ENCODE results near the gene ZNF737. TPM values are rescaled to one million over a fixed set of nuclear protein-coding genes. Genes with fewer than 3 reads are reported as not detected.
A peak's percentile ranks its signal among the peaks of the same experiment; 100 is the strongest.

ZNF737 gene
- 51.9 and 53.8 TPM in 2 replicates for total RNA-seq (2013; cell fraction: nucleolus; rRNA removed)
- total RNA-seq (2014; rRNA removed) (6.6 and 6.9 TPM in 2 replicates), total RNA-seq (2014; rRNA removed; fragmentation: Illumina TruSeq; extraction: Trizol) (7.9 and 8.9 TPM in 2 replicates), total RNA-seq (2021) (3.7 and 4.7 TPM in 2 replicates), polyA plus RNA-seq (2011; rRNA removed) (6.3 and 8.6 TPM in 2 replicates), polyA plus RNA-seq (2014; fragmentation: Illumina TruSeq; extraction: Trizol) (5.2 and 7.9 TPM in 2 replicates), polyA plus RNA-seq (2014; fragmentation: Nextera tagmentation; extraction: Ambion mirVana) (under 1 TPM; 0.53 to 0.85 TPM), polyA plus RNA-seq (2014; rRNA removed) (2.5 and 5.5 TPM in 2 replicates), polyA plus RNA-seq (2016; fragmentation: Nextera tagmentation; extraction: Ambion mirVana) (1 to 10 TPM; 3.2 to 4.0 TPM), polyA minus RNA-seq (2011; rRNA and poly(A)+ RNA removed) (8.4 and 12.2 TPM in 2 replicates), Bru-seq, nascent RNA (percentile 64 among the genes with signal in this experiment), BruChase-seq, experiment 1, labeled RNA remaining after a 6-hour chase (percentile 58 among the genes with signal in this experiment), BruChase-seq, experiment 2, labeled RNA remaining after a 2-hour chase (percentile 63 among the genes with signal in this experiment)
- 4.6 TPM for polyA plus RNA-seq (2011; ENCODE audit: low read depth)
- 3.7 and 4.1 TPM in 2 replicates for polyA plus RNA-seq (2011; cell fraction: cytosol; rRNA removed)
- 4.1 and 5.0 TPM in 2 replicates for polyA plus RNA-seq (2011; cell fraction: nucleus; rRNA removed)
- 4.0 and 4.5 TPM in 2 replicates for polyA plus RNA-seq (2012)
- polyA minus RNA-seq (2011; cell fraction: cytosol; rRNA and poly(A)+ RNA removed) = 3.4 and 4.5 TPM in 2 replicates
- 11.1 and 12.5 TPM in 2 replicates for polyA minus RNA-seq (2011; cell fraction: nucleus; rRNA and poly(A)+ RNA removed)
- long read RNA-seq, experiment 1 = 0 reads
- long read RNA-seq, experiment 2, partial matches to known transcripts = 1 of 6 reads
- long read RNA-seq, experiment 2, other reads (novel, unspliced or antisense) = 3 of 6 reads

DNA sequence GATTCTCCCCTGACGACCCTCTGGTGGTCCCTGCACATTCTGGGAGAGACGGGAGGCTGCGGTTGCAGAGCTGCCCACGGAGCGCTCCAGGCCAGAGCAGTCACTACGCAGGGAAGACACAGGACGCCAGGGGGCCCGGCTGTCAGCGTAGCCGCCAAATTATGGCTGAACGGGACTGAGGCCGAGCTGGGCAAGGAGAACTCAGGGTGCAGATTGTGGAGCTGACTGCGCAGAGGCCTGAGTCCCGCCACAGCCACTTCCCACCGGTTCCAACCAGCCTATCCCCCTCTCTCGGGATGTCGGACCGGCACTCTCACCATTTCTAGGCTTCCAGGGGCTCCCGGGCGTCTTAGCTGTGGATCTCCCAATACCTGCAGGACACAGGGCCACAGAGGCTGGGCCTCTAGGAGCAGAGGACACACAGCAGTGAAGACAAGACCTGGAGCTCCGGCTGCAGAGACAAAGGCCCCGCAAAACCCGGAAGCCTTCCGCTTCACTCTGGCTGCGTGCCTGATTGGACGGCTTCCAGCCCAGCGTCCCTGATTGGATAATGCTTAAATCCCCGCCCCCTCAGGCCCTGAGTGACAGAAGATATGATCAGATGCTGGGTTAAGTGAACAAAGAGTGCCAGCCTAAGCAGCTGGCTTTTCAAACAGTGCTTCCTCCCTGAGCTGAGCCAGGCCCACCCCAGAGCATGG lies at the start of gene ZNF737:
TSS of gene ZNF737 (minus strand) at position 461 of the 698 bp plus-strand sequence. CDS start at position 320, 141 bp downstream.
- H2AFZ ChIP-seq (ENCODE audit: control insufficient read depth, low read depth, low read length) = peak within 1 kb of the TSS; percentile 54
- no peaks in the 10 kb centered on the region for H3K36me3 ChIP-seq (ENCODE audit: control insufficient read depth in 2 of 2, insufficient read depth in 2 of 2, low read length in 1 of 2)
- H3K27me3 ChIP-seq (replicated peaks in 1 of 2; ENCODE audit: control insufficient read depth in 2 of 2, insufficient read depth in 2 of 2, low read length in 1 of 2) = no peaks in the 10 kb centered on the region
- peak; percentile 88 for FAIRE-seq
- RAD21 ChIA-PET (ENCODE audit: unreplicated experiment) = interaction anchor here (0.7 to 1.6 kb wide), 2 partner anchors 141 to 1875 kb away, joined by 3 to 6 read pairs; no protein-coding TSS in a partner anchor
- in situ Hi-C loops (cut with MboI) = loop anchor here (25.0 kb wide), 1 partner anchor 1028 kb away; the partner anchor contains the start of genes CILP2 and YJEFN3
- H3K27ac ChIP-seq (ENCODE audit: control insufficient read depth, insufficient read depth) = peak within 1 kb of the TSS; percentile 74
- 1% methylated on average over 28 of the region's 28 CpGs for WGBS (ENCODE audit: insufficient coverage, insufficient replicate concordance, low lambda C conversion rate, missing lambda C conversion rate)
- no peaks in the 10 kb centered on the region for H3K4me1 ChIP-seq (ENCODE audit: control insufficient read depth, insufficient read depth, low read length)
- intact Hi-C loops (cut with micrococcal nuclease; ENCODE audit: unreplicated experiment) = no loop called here
- peak within 1 kb of the TSS; percentile 90 for H3K4me3 ChIP-seq
- no peaks in the 10 kb centered on the region for H3K79me2 ChIP-seq (ENCODE audit: control insufficient read depth, insufficient read depth, low read length)
- no peaks in the 10 kb centered on the region for H4K20me1 ChIP-seq (ENCODE audit: control insufficient read depth, insufficient read depth)
- peak; percentile 75 for DNase-seq (ENCODE audit: low read depth, low spot score)
- peak within 1 kb of the TSS; percentile 77 for H3K4me2 ChIP-seq (ENCODE audit: control insufficient read depth, insufficient read depth)
- SMC1A ChIA-PET (ENCODE audit: uncharacterized antibody, unreplicated experiment) = interaction anchor here (1.1 to 1.6 kb wide), 3 partner anchors 142 to 611 kb away, joined by 3 to 5 read pairs (median 4); partner anchors contain the start of gene ZNF66
- H3K9me3 ChIP-seq (replicated peaks; ENCODE audit: control insufficient read depth, insufficient read depth, low read length) = peaks cover 4% of the 10 kb centered on the region; the same call in 2 of the 3 replicates
- POLR2A ChIA-PET = interaction anchor here (0.6 to 1.4 kb wide), 4 partner anchors 112 to 842 kb away, joined by 3 read pairs; no protein-coding TSS in a partner anchor
- peak within 1 kb of the TSS; percentile 85 for H3K9ac ChIP-seq (ENCODE audit: control insufficient read depth, insufficient read depth, low read length)
- CTCF ChIA-PET = interaction anchor here (0.6 kb wide), 1 partner anchor 134 kb away, joined by 4 read pairs; no protein-coding TSS in a partner anchor
- ATAC-seq = peak; percentile 98
- TSS peak; percentile 89 for BruUV-seq (replicated peaks)
- peak; percentile 38; the same call in 1 of the 3 replicates for TF ChIP-seq POU2F2 (IDR thresholded peaks at IDR 0.05; ENCODE audit: borderline replicate concordance, low read depth, low read length)
- no peak for TF ChIP-seq RAD51 (IDR thresholded peaks at IDR 0.05)
- TF ChIP-seq, protein P1, sequence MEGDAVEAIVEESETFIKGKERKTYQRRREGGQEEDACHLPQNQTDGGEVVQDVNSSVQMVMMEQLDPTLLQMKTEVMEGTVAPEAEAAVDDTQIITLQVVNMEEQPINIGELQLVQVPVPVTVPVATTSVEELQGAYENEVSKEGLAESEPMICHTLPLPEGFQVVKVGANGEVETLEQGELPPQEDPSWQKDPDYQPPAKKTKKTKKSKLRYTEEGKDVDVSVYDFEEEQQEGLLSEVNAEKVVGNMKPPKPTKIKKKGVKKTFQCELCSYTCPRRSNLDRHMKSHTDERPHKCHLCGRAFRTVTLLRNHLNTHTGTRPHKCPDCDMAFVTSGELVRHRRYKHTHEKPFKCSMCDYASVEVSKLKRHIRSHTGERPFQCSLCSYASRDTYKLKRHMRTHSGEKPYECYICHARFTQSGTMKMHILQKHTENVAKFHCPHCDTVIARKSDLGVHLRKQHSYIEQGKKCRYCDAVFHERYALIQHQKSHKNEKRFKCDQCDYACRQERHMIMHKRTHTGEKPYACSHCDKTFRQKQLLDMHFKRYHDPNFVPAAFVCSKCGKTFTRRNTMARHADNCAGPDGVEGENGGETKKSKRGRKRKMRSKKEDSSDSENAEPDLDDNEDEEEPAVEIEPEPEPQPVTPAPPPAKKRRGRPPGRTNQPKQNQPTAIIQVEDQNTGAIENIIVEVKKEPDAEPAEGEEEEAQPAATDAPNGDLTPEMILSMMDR (IDR thresholded peaks at IDR 0.05 in 2 of 3, conservative IDR thresholded peaks at IDR 0.05 in 1 of 3; ENCODE audit: control insufficient read depth in 2 of 3, extremely low read depth in 1 of 3, insufficient read depth in 1 of 3, low read depth in 3 of 3, low read length in 3 of 3) = 0 out of 6 replicates have a peak, but pooled peaks of 2 of the 3 experiments have one; percentile 12 to 14
- TF ChIP-seq POLR2AphosphoS5 (IDR thresholded peaks at IDR 0.05; ENCODE audit: low read length) = peak; percentile 91
- peak; percentile 56 for TF ChIP-seq YY1 (IDR thresholded peaks at IDR 0.05; ENCODE audit: low read depth, low read length)
- peak; percentile 76; the same call in 1 of the 2 replicates for TF ChIP-seq TAF1 (IDR thresholded peaks at IDR 0.05; ENCODE audit: borderline replicate concordance, low read depth, low read length)
- peak; percentile 94 for TF ChIP-seq SP1 (IDR thresholded peaks at IDR 0.05; ENCODE audit: low read depth, low read length)
- TF ChIP-seq, protein P2, sequence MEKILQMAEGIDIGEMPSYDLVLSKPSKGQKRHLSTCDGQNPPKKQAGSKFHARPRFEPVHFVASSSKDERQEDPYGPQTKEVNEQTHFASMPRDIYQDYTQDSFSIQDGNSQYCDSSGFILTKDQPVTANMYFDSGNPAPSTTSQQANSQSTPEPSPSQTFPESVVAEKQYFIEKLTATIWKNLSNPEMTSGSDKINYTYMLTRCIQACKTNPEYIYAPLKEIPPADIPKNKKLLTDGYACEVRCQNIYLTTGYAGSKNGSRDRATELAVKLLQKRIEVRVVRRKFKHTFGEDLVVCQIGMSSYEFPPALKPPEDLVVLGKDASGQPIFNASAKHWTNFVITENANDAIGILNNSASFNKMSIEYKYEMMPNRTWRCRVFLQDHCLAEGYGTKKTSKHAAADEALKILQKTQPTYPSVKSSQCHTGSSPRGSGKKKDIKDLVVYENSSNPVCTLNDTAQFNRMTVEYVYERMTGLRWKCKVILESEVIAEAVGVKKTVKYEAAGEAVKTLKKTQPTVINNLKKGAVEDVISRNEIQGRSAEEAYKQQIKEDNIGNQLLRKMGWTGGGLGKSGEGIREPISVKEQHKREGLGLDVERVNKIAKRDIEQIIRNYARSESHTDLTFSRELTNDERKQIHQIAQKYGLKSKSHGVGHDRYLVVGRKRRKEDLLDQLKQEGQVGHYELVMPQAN (conservative IDR thresholded peaks at IDR 0.05) = 0 out of 2 replicates have a peak, but pooled peaks have one; percentile 14
- TF ChIP-seq ZNF622 (IDR thresholded peaks at IDR 0.05) = no peak
- TF ChIP-seq POLR2A (IDR thresholded peaks at IDR 0.05; ENCODE audit: low read depth, low read length) = peak; percentile 76
- TF ChIP-seq RUNX3 (IDR thresholded peaks at IDR 0.05; ENCODE audit: low read length) = peak; percentile 7; the same call in 1 of the 2 replicates
- TF ChIP-seq, protein P3, sequence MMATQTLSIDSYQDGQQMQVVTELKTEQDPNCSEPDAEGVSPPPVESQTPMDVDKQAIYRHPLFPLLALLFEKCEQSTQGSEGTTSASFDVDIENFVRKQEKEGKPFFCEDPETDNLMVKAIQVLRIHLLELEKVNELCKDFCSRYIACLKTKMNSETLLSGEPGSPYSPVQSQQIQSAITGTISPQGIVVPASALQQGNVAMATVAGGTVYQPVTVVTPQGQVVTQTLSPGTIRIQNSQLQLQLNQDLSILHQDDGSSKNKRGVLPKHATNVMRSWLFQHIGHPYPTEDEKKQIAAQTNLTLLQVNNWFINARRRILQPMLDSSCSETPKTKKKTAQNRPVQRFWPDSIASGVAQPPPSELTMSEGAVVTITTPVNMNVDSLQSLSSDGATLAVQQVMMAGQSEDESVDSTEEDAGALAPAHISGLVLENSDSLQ (IDR thresholded peaks at IDR 0.05) = peak; percentile 97
- TF ChIP-seq NFYB (IDR thresholded peaks at IDR 0.05; ENCODE audit: insufficient read depth, low read depth, low read length) = peak; percentile 95
- TF ChIP-seq IKZF2 (IDR thresholded peaks at IDR 0.05) = peak in 1 of 2 experiments; percentile 22; a peak in 1 of 4 replicates

Measured in GM12878 (cell line).